Stimulated activated CD4-positive, alpha-beta T cell treated with anti-CD3 and anti-CD28 coated beads, Interleukin-1b, Interleukin-23, amount 100 ng/mL, for 4 hours (primary cell): ENCODE results near the gene TMEM132D.
"Not testable (repeated sequence)": the region's sequence is repeated elsewhere in the genome, so short reads cannot be mapped to it uniquely, and the experiment has no call there.

ENCODE experiments used
- DNase-seq, 2 donors: peaks; one replicate each; pipeline ENCODE4 v3.0.0-alpha.2; 2020; ENCODE audit warnings: low read depth in 2 of 2

TMEM132D gene

DNA sequence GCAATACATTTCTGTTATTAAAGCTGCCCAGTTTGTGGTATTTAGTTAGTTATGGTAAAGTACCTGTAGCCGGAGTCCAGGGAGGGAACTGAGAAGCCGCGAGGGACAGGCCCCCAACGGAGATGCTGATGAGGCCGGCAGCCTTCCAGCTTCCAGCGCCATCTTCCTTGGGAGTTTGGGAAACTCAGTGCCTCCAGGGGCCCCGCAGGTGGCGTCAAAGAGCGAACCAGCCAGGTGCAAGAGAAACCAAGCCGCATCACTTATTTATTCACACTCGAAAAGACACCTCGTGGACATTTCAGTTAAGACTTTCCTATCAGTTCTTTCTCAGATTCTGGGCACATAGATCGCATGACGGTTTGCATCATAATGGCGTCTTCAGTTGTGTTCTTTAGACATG is 833.9 kb downstream of the TMEM132D start:
- DNase-seq: no peak

DNA sequence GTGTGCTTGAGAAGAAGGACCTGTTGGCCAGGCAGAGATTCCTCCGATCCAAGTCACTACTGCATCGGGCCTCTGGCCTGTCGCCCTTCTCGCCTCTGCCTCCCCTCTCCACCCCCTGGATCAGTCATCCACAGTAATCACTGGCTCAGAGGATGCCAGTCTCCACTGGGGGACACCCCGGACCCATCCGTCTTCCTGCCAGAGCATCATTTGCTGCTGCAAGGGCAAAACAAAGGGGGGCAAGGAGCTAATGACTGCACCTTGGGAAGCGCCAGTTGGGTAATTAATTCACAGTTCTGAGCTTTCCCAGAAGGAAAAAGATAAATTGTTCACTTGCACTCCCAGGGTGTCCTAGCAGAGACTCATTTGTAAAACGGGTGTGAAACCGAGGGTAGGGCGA is 835.1 kb downstream of the TMEM132D start:
- no peak for DNase-seq

DNA sequence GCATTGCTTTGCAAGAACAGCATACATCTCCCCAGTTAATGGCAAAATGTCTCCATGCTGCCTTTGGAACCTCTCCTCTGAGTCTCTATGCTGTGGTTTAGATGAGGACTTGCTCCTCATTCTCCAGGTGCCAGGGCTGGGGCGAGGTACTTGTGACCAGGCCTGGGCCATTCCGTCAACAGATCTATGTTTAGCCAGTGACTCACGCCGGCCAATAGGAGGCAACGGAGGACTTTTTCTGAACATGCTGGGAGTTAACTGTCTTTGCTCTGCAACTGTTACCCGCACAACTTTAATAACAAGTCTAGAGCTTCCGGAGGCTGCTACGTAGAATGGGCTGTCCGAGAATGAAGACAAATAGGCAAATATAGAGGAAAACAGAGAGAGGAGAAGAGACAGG is 836.3 kb downstream of the TMEM132D start:
- no peak for DNase-seq

- no peak for DNase-seq
These were observed 839.5 kb downstream of the TMEM132D start for GRCh38 chr12:129064209-129064855.

GRCh38 chr12:129063600-129063999 is 840.2 kb downstream of the TMEM132D start:
- no peak for DNase-seq

- DNase-seq: no peak
These were observed 850.6 kb downstream of the TMEM132D start for GRCh38 chr12:129053232-129053631.

DNA sequence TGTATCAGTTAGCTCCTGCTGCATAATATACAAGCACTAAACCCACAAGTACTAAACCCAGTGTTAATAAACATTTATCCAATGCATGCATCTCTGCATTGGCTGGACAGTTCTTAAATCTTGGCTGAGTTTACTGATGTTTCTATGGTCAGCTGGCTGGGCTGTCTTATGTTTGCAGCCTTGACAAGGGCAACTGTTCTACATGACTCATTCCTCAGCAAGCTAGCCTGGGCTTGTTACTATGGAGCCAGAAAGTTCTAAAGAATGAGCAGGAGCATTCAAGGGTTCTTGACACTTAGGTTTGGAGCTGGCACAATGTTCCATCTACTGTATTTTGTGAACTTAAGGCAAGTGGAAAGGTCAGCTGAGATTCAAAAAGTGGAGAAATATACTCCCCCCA is 851.5 kb downstream of the TMEM132D start:
- no peak for DNase-seq

GRCh38 chr12:129049917-129050316 is 853.9 kb downstream of the TMEM132D start:
- no peak for DNase-seq

- not testable (repeated sequence) for DNase-seq
These were observed 860.5 kb downstream of the TMEM132D start for GRCh38 chr12:129043334-129043733.

GRCh38 chr12:129036135-129036534 is 867.7 kb downstream of the TMEM132D start:
- DNase-seq: no peak

DNA sequence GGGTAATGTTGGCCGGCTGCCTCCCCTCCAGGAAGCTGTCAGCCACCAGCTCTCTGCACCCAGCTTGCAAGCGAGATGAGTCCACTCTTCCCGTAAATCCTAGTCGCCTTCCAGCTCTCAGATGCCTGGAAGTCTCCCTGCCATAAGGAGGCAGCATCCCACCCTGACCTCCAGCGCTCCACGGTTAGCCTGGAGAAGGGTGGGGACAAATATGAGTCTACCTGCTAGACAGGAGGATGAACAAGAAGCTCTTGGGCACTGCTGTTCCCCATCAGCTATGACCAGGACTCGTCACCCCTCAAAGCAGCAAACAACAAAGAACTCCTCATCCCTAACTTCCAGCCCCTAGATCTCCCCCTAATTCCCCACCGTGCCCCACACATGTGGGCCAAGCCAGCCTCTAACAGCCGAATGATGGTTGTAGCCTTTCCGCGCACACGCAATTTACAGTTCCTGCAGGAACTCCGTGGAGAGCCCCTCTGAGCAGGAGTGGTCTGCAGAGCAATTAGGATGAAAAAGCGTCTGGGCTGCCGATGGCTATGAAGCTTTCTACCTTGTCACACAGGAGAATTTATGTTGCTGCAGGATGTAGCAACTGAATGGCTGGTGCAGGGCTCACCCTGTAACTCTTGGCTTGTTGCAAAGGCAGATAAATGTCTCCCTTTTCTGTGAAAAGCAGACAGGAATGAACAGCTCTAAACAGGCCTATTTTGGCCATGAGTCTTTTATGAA is 869.1 kb downstream of the TMEM132D start:
- no peak for DNase-seq

- DNase-seq: no peak
These were observed 875.0 kb downstream of the TMEM132D start for GRCh38 chr12:129028844-129029243.

- DNase-seq: no peak
These were observed 878.8 kb downstream of the TMEM132D start for GRCh38 chr12:129025055-129025454.
